T-cell (primary cell): ENCODE results near the gene DNAAF5. TPM values are rescaled to one million over a fixed set of nuclear protein-coding genes. Genes with fewer than 3 reads are reported as not detected.

Experiments
- ATAC-seq, 4 experiments: fragments of 200-7000 bp in 3 of 4; fragments of 150-1000 bp in 1 of 4; cut with Tn5 transposase; replicated peaks in 1 of 4; 1 replicate in 3 of 4; 2 replicates in 1 of 4; pipeline ENCODE4 v1.10.0; 2021; ENCODE audit warnings: moderate library complexity in 3 of 4, mild to moderate bottlenecking in 2 of 4, moderate number of reproducible peaks in 1 of 4
- CTCF ChIA-PET, 2 donors: fragments of 300-600 bp; sonication (Branson Sonifier 250); formaldehyde crosslinking; loops; one replicate each; lab custom pipeline; 2022; ENCODE audit warnings: antibody characterized with exemption in 2 of 2; lab: Charles Lee
- POLR2A ChIA-PET, 2 donors: fragments of 300-600 bp; sonication (Branson Sonifier 250); formaldehyde crosslinking; loops; one replicate each; lab custom pipeline; 2022; ENCODE audit warnings: antibody characterized with exemption in 2 of 2; lab: Charles Lee
- DNase-seq, 35 experiments: peaks; one replicate each; pipeline versions ENCODE4 v3.0.0 to v3.0.0-alpha.2; 2013 to 2023
- H3K27ac ChIP-seq: one replicate; pipeline ENCODE4 v1.5.1; 2013; ENCODE audit warnings: low read length
- H3K27me3 ChIP-seq, 2 experiments: replicated peaks in 1 of 2; 1 replicate in 1 of 2; 2 replicates in 1 of 2; pipeline versions ENCODE4 v1.6.1 to v1.7.0; 2013; ENCODE audit warnings: low read length in 1 of 2, mixed read lengths in 1 of 2; ENCODE audit not compliant: control insufficient read depth in 2 of 2, insufficient read depth in 2 of 2; ENCODE audit errors: extremely low read depth in 1 of 2
- H3K36me3 ChIP-seq, 2 donors: 1 replicate in 1 of 2; 2 replicates in 1 of 2; pipeline versions ENCODE4 v1.6.1 to v1.7.0; 2013; ENCODE audit warnings: low read length in 1 of 2; ENCODE audit not compliant: control insufficient read depth in 2 of 2, insufficient read depth in 1 of 2; ENCODE audit errors: extremely low read depth in 1 of 2
- H3K4me1 ChIP-seq, 2 experiments: 1 replicate in 1 of 2; 2 replicates in 1 of 2; pipeline versions ENCODE4 v1.6.1 to v1.7.0; 2013; ENCODE audit warnings: low read length in 2 of 2, mixed read lengths in 1 of 2; ENCODE audit not compliant: insufficient read depth in 2 of 2, control insufficient read depth in 1 of 2; ENCODE audit errors: extremely low read depth in 1 of 2
- H3K4me3 ChIP-seq, 2 donors: 1 replicate in 1 of 2; 2 replicates in 1 of 2; pipeline versions ENCODE4 v1.5.1 to v1.7.0; 2013; ENCODE audit warnings: mild to moderate bottlenecking in 2 of 2, low read length in 1 of 2, moderate library complexity in 1 of 2; ENCODE audit not compliant: control insufficient read depth in 1 of 2; ENCODE audit errors: extremely low read depth in 1 of 2
- H3K9me3 ChIP-seq: 2 replicates; pipeline ENCODE4 v1.7.0; 2013
- H3K27ac Mint-ChIP-seq, 2 donors: one replicate each; pipeline ENCODE4 v1.8.0; 2020 to 2021; ENCODE audit warnings: mild to moderate bottlenecking in 2 of 2, mixed read lengths in 2 of 2
- H3K27me3 Mint-ChIP-seq, 2 donors: one replicate each; pipeline ENCODE4 v1.8.0; 2021 to 2022; ENCODE audit warnings: mixed read lengths in 2 of 2
- H3K36me3 Mint-ChIP-seq: one replicate; pipeline ENCODE4 v1.8.0; 2021; ENCODE audit warnings: mixed read lengths
- H3K4me1 Mint-ChIP-seq, 3 donors: one replicate each; pipeline ENCODE4 v1.8.0; 2020 to 2022; ENCODE audit warnings: mixed read lengths in 3 of 3, mild to moderate bottlenecking in 1 of 3
- H3K4me3 Mint-ChIP-seq, 3 donors: one replicate each; pipeline ENCODE4 v1.8.0; 2020 to 2022; ENCODE audit warnings: mild to moderate bottlenecking in 3 of 3, mixed read lengths in 3 of 3, moderate library complexity in 3 of 3
- H3K9me3 Mint-ChIP-seq, 3 donors: one replicate each; pipeline ENCODE4 v1.8.0; 2020 to 2022; ENCODE audit warnings: mixed read lengths in 3 of 3
- WGBS: methylation state at CpG from one replicate; pipeline ENCODE4 v1.1.5; 2013; ENCODE audit warnings: missing lambda C conversion rate; ENCODE audit not compliant: insufficient coverage; 5-methylcytosine and 5-hydroxymethylcytosine counted together
- total RNA-seq, 35 experiments: library from RNA in 6 of 35; stranded (reverse) in 6 of 35; fragments of 120-200 nt in 1 of 35; gene quantifications; one replicate each; pipeline versions ENCODE4 v1.2.1 to v1.2.4 and lab custom pipeline; 2013 to 2026

DNAAF5 gene
- total RNA-seq, 5 donors from 2014 or later (not counting 1 experiment from before 2014, with no cell fraction given) = 12.8 to 21.4 (median 17.1) TPM

DNA sequence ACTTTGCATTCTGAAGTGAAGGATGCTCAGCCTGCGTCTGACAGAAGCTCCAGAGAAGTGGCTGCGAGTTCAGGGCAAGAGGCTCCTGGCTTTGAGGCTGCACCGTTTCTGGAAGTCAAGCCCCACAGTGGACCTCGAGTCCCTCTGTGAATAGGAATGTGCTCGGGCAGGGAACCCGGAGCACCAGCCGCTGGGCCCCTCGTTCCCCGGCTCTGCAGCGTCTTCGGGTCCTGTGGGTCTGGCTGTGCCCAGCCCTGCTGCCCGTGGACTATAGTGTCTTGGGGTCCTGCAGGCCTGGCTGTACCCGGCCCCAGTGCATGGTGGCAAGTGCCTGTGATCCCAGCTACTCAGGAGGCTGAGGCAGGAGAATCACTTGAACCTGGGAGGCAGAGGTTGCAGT is 45.9 kb downstream of the DNAAF5 start:
- peaks cover 0 to 1% (median 0%) of the 10 kb centered on the region in 3 donors for H3K4me1 Mint-ChIP-seq
- WGBS = 96% methylated on average over 13 of the region's 13 CpGs
- ChIA-PET POLR2A (interaction anchor here in 1 of 2 donors (0.6 kb wide), 1 partner anchor 456 kb away, joined by 8 read pairs; no protein-coding TSS in a partner anchor), CTCF (no interaction called here)
- H3K9me3 Mint-ChIP-seq = no peaks in the 10 kb centered on the region
- Histone ChIP-seq H3K4me1 (no peaks in the 10 kb centered on the region), H3K27ac (no peak overlapping the region), H3K9me3 (no peaks in the 10 kb centered on the region), H3K27me3 (no peaks in the 10 kb centered on the region), H3K4me3 (no peak overlapping the region), H3K36me3 (peaks cover 9 to 20% of the 10 kb centered on the region in 2 donors)
- ATAC-seq = no peak
- peaks cover 12% of the 10 kb centered on the region for H3K36me3 Mint-ChIP-seq
- H3K4me3 Mint-ChIP-seq = no peak overlapping the region
- no peak overlapping the region for H3K27ac Mint-ChIP-seq
- DNase-seq = no peak
- H3K27me3 Mint-ChIP-seq = no peaks in the 10 kb centered on the region

DNA sequence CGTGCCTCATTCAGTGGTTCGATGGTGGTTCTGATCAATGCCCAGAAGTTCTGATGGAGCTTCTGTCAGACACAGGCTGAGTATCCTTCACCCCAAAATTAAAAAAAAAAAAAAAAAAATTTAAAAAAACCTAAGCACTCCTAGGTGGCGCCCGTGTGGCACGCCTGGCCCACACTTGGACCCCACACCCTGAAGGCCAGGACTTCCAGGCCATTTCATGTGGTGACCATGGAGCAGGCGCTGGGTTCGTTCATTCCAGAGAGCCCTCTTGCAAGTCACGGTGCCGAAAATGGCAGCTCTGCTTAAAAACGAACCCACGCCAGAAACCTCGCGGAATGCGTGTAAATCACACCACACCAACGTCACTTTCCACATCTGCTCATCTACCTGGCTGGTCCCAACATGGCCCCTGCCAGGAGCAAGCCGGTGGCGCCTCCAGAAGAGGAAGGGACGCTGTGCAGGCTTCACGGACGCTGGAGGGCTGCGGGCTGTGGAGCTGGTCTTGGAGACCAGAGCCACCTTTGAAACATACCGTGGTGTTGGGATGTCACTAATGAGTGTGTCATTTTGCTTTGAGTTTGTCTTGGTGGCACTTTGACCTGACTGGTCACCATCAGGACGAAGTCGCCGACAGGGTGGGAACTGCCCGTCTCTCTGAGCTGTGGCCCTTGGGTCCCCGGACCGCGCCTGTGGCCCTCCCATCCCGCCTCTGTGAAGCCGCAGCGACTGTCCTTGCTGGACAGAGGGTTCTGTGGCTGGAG is 46.5 kb downstream of the DNAAF5 start:
- ATAC-seq (no peak), DNase-seq (no peak)
- H3K9me3 Mint-ChIP-seq = no peaks in the 10 kb centered on the region
- H3K27me3 Mint-ChIP-seq = no peaks in the 10 kb centered on the region
- no peak overlapping the region for H3K27ac ChIP-seq
- 98% methylated on average over 19 of the region's 32 CpGs for WGBS
- no peak overlapping the region for H3K27ac Mint-ChIP-seq
- H3K9me3 ChIP-seq = no peaks in the 10 kb centered on the region
- ChIA-PET POLR2A (interaction anchor here in 1 of 2 donors (0.6 kb wide), 1 partner anchor 457 kb away, joined by 8 read pairs; no protein-coding TSS in a partner anchor), CTCF (no interaction called here)
- no peak overlapping the region for H3K4me3 Mint-ChIP-seq
- peaks cover 14 to 20% of the 10 kb centered on the region in 2 donors for H3K36me3 ChIP-seq
- no peak overlapping the region for H3K4me3 ChIP-seq
- peaks cover 11% of the 10 kb centered on the region for H3K36me3 Mint-ChIP-seq
- no peaks in the 10 kb centered on the region for H3K4me1 ChIP-seq
- H3K27me3 ChIP-seq = no peaks in the 10 kb centered on the region
- H3K4me1 Mint-ChIP-seq = no peaks in the 10 kb centered on the region

DNA sequence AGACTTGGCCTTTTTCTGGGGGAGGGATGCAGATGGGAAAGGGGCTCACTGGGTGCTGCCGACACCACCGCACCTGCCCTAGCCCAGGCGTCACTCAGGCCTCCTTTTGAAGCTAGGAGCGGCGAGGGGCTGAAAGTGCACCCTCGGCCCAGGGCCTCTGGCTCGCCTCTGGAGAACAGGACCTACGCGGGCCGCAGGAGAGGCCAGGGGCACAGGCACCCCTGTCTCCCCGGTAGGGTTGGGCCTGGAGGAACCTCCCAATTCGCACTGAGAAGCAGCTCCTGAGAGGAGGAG is 47.1 kb downstream of the DNAAF5 start:
- WGBS = 60% methylated on average over 1 of the region's 12 CpGs
- H3K27ac Mint-ChIP-seq = no peak overlapping the region
- no peaks in the 10 kb centered on the region for H3K9me3 Mint-ChIP-seq
- no peaks in the 10 kb centered on the region for H3K27me3 ChIP-seq
- H3K27me3 Mint-ChIP-seq = no peaks in the 10 kb centered on the region
- H3K36me3 Mint-ChIP-seq = peaks cover 7% of the 10 kb centered on the region
- no peaks in the 10 kb centered on the region for H3K4me1 Mint-ChIP-seq
- H3K4me3 Mint-ChIP-seq = no peak overlapping the region
- no peak for DNase-seq
- no peak overlapping the region for H3K4me3 ChIP-seq
- no peaks in the 10 kb centered on the region for H3K9me3 ChIP-seq
- no peak overlapping the region for H3K27ac ChIP-seq
- ChIA-PET POLR2A (no interaction called here), CTCF (no interaction called here)
- H3K4me1 ChIP-seq = no peaks in the 10 kb centered on the region
- peaks cover 15 to 22% of the 10 kb centered on the region in 2 donors for H3K36me3 ChIP-seq
- ATAC-seq = no peak

DNA sequence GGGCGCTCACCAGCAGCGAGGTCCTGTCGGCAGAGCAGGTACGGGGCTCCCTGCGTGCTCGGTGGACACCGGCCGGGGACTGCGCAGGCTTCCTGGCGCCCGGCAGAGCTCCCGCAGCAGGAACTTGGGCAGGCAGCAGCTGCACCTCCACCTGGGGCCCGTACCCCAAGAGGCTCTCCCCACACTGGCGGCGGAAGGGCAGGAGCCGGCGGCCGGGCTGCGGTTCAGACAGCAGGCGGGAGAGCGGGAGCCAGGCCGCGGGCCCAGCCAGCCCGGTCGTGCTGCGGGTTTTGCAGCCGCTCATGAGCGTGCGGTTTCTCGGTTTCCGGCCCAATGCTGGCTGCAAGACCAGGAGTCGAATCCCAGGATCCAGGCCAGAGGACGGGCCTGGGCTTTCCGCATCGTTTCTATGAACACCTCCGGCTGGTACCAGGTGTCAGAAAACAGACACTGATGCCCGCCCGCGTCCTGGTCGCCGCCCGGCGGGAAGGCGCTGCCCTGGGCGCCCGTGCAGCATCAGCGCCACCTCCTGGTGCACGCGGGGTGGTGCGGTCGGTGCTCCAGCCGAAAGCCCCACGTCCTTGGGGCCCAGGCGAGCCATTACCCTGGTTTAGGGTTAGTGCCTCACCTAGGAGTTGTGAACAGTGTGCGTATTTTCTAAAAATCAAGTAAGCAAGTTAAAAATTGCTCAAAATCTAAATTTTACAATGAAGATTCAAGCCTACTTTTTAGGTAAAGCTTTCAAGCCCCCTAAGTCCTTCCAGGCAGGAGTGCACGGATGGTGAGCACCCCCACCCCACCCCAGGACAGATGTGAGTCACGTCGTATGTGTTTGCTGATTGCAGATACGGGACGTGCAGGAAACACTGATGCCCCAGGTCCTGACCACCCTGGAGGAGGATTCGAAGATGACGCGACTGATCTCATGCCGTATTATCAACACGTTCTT is 47.9 kb downstream of the DNAAF5 start:
- POLR2A ChIA-PET = no interaction called here
- Mint-ChIP-seq H3K27me3 (no peaks in the 10 kb centered on the region), H3K4me3 (no peak overlapping the region), H3K9me3 (no peaks in the 10 kb centered on the region), H3K36me3 (peaks cover 7% of the 10 kb centered on the region), H3K27ac (no peak overlapping the region), H3K4me1 (no peaks in the 10 kb centered on the region)
- CTCF ChIA-PET = no interaction called here
- H3K27ac ChIP-seq = no peak overlapping the region
- no peaks in the 10 kb centered on the region for H3K27me3 ChIP-seq
- peak; percentile 74 to 84 (median 78) for ATAC-seq
- peaks cover 17 to 19% of the 10 kb centered on the region in 2 donors for H3K36me3 ChIP-seq
- H3K4me3 ChIP-seq = no peak overlapping the region
- peak in 34 of 35 experiments; percentile 13 to 72 (median 46) for DNase-seq
- no peaks in the 10 kb centered on the region for H3K4me1 ChIP-seq
- 83% methylated on average over 57 of the region's 65 CpGs for WGBS
- no peaks in the 10 kb centered on the region for H3K9me3 ChIP-seq

DNA sequence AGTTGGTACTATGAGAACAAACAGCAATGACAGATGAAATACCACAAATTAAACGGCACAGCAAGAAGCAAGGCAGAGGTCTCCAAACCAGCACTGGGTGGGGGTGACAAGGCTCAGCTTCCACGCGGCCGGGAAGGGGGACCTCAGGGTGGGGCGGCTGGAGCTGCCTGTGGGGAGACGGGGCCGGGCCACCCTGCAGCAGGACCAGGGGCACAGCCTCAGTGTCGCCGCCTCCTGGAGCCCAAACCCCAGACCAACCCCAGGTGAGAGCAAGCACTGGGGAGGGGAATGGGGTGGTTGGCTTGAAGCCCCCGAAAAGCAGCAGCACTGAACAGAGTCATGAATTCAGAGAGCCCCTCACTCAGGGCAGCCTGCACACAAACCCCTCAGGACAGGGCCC is 49.9 kb downstream of the DNAAF5 start:
- Mint-ChIP-seq H3K36me3 (peaks cover 17% of the 10 kb centered on the region), H3K27ac (no peak overlapping the region)
- H3K36me3 ChIP-seq = peaks cover 21 to 24% of the 10 kb centered on the region in 2 donors

DNA sequence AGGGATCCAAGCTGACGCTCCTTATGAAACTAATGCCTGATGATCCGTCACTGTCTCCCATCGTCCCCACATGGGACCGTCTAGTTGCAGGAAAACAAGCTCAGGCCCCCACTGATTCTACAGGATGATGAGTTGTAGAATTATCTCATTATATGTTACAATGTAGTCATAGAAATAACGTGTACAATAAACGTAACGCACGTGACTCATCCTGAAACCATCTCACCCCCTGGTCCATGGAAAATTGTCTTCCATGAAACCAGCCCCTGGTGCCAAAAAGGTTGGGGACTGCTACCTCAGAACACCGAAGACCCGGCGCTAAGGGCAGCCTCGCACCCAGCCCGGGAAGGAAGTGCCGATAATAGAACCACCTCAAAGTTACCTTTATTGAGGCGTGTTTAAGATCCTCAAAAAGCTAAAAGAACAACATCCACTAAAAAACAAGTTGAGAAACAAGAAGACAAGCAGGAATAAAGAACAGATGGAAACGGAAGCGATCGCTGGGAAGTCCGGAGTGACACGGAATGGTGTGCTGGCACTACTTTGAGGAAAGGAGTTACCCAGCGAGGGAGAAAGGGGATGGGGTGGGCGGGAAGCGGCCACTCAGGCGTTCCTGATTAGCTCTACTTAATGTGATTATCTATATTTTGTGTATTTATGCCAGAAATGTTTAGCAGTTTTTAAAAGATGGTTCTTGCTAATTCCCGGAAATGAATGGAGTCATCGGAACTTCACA is 50.7 kb downstream of the DNAAF5 start:
- ChIA-PET CTCF (no interaction called here), POLR2A (no interaction called here)
- no peak for DNase-seq
- H3K4me1 ChIP-seq = no peaks in the 10 kb centered on the region
- no peak for ATAC-seq
- 91% methylated on average over 7 of the region's 26 CpGs for WGBS
- H3K27ac ChIP-seq = no peak overlapping the region
- Mint-ChIP-seq H3K27ac (no peak overlapping the region), H3K4me3 (no peak overlapping the region), H3K36me3 (peaks cover 23% of the 10 kb centered on the region), H3K9me3 (no peaks in the 10 kb centered on the region), H3K27me3 (no peaks in the 10 kb centered on the region), H3K4me1 (no peaks in the 10 kb centered on the region)
- no peak overlapping the region for H3K4me3 ChIP-seq
- H3K27me3 ChIP-seq = no peaks in the 10 kb centered on the region
- H3K36me3 ChIP-seq = peaks cover 21 to 24% of the 10 kb centered on the region in 2 donors
- H3K9me3 ChIP-seq = no peaks in the 10 kb centered on the region

More for the DNA sequence above, 49.9 kb downstream of the DNAAF5 start:
- DNase-seq (no peak), ATAC-seq (no peak)
- Histone ChIP-seq H3K27ac (no peak overlapping the region), H3K4me3 (no peak overlapping the region), H3K4me1 (no peaks in the 10 kb centered on the region), H3K9me3 (no peaks in the 10 kb centered on the region), H3K27me3 (no peaks in the 10 kb centered on the region)
- Mint-ChIP-seq H3K9me3 (no peaks in the 10 kb centered on the region), H3K4me3 (no peak overlapping the region), H3K27me3 (no peaks in the 10 kb centered on the region), H3K4me1 (no peaks in the 10 kb centered on the region)
- CTCF ChIA-PET = no interaction called here
- WGBS = 95% methylated on average over 5 of the region's 10 CpGs
- POLR2A ChIA-PET = no interaction called here
